Gastrocnemius medialis (tissue), 4 donors: Measurements from ENCODE around the gene CNPY3. TPM values are rescaled to one million over a fixed set of nuclear protein-coding genes. Genes with fewer than 3 reads are reported as not detected.
"Not testable (repeated sequence)": the region's sequence is repeated elsewhere in the genome, so short reads cannot be mapped to it uniquely, and the experiment has no call there.

Source experiments
- ATAC-seq, 2 donors: fragments of 150-250 bp; one replicate each; pipeline ENCODE4 v1.9.1; 2016
- DNase-seq, 2 donors: peaks; one replicate each; pipeline ENCODE4 v3.0.0-alpha.2; 2019
- H3K27ac ChIP-seq, 4 donors: fragments of 200-600 bp; sonication (generic); 1 replicate in 1 of 4; 2 replicates in 3 of 4; pipeline ENCODE4 v1.5.1; 2016 to 2018; ENCODE audit warnings: mild to moderate bottlenecking in 2 of 4, moderate library complexity in 1 of 4
- H3K27me3 ChIP-seq, 3 donors: fragments of 200-600 bp; sonication (generic) in 2 of 3; 1 replicate in 1 of 3; 2 replicates in 2 of 3; pipeline versions ENCODE4 v1.5.1 to v1.6.0; 2016 to 2019; ENCODE audit warnings: mild to moderate bottlenecking in 1 of 3, moderate library complexity in 1 of 3
- H3K36me3 ChIP-seq, 2 donors: fragments of 200-600 bp; sonication (generic) in 1 of 2; one replicate each; pipeline ENCODE4 v1.5.1; 2017 to 2018
- H3K4me1 ChIP-seq, 2 donors: fragments of 200-600 bp; sonication (generic) in 1 of 2; one replicate each; pipeline ENCODE4 v1.5.1; 2016 to 2017; ENCODE audit warnings: mild to moderate bottlenecking in 2 of 2
- H3K4me3 ChIP-seq, 4 donors: fragments of 200-600 bp; sonication (generic) in 3 of 4; 1 replicate in 1 of 4; 2 replicates in 3 of 4; pipeline ENCODE4 v1.5.1; 2016 to 2019; ENCODE audit warnings: mild to moderate bottlenecking in 2 of 4
- H3K9me3 ChIP-seq, 3 donors: fragments of 200-600 bp; sonication (generic) in 2 of 3; 1 replicate in 1 of 3; 2 replicates in 2 of 3; pipeline ENCODE4 v1.5.1; 2016 to 2019
- CTCF ChIP-seq, 5 experiments: fragments of 450-650 bp in 3 of 5; fragments of 200-600 bp in 2 of 5; sonication (generic) in 2 of 5; IDR thresholded peaks in 4 of 5; conservative IDR thresholded peaks in 1 of 5; 1 replicate in 4 of 5; 2 replicates in 1 of 5; pipeline ENCODE4 v1.5.1; 2016 to 2019; ENCODE audit warnings: antibody characterized with exemption in 5 of 5, mild to moderate bottlenecking in 3 of 5, moderate library complexity in 3 of 5
- POLR2A ChIP-seq, 2 donors: fragments of 450-650 bp; IDR thresholded peaks; one replicate each; pipeline ENCODE4 v1.6.1; 2017; ENCODE audit warnings: antibody characterized with exemption in 2 of 2, mild to moderate bottlenecking in 2 of 2, moderate library complexity in 2 of 2
- in situ Hi-C, 4 donors: fragments of 200-750 bp; cut with MboI; loops; one replicate each; pipeline versions ENCODE4 v1.15.0 to v1.8.0; 2017; ENCODE audit warnings: low sequenced_read_pairs in 4 of 4
- intact Hi-C: fragments of 100-400 bp; cut with DNase I; formaldehyde crosslinking; loops from one replicate; pipeline ENCODE4 v1.15.1; 2023; ENCODE audit warnings: low total_unique reads
- total RNA-seq, 4 donors: library from RNA; depleted of rRNA; stranded (reverse); fragments of >200 nt; gene quantifications; one replicate each; pipeline versions ENCODE4 v1.1.0 to v1.2.3, GENCODE V29; 2016

Gene CNPY3
- total RNA-seq, 4 donors from 2014 or later: 7.1 to 13.5 (median 9.3) TPM

DNA sequence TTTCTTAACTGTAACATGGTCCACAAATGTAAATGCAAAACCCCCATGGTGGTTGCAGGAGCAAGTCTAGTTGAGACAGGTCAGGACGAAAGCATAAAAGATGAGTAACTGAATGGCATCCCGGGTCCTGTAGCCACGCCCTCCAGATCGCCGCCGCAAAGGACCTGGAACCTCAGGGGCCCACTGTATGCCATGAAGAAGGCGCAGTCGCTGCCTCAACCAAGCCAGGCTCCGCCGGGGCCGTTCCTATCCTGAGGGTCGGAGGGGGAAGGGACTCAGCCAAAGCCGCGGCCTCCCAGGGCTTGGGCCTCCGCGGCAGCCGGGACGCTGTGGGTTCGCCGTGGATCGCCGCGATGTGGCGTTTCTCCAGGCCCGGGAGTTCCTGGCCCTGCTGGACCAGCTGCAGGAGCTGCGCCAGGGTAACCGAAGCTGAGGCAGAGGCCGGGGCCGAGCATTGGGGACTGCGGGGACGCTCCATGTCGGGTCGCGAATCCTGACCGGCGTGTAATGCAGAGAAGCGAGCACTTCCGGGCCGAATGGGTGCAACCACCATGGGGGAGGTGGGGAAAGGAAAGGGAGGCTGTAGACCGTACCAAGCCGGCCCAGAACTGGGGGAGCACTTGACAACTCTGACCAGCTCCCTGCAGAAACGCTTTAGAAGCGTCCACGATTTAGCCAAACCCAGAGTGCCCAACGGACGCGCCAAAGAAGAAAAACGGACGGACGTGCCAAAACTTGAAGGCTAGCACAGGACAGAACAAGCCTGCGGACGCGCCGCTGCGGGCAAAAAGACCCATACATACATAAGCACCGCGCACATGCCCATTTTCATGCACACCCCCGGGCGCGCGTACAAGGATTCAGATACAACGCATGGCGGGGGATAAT lies 38.7 kb upstream of the CNPY3 start:
- in situ Hi-C loops: no loop called here
- H3K9me3 ChIP-seq: no peaks in the 10 kb centered on the region
- H3K27me3 ChIP-seq: no peaks in the 10 kb centered on the region
- peak; percentile 51 to 70 for TF ChIP-seq POLR2A (IDR thresholded peaks at IDR 0.05)
- TF ChIP-seq CTCF (IDR thresholded peaks at IDR 0.05 in 4 of 5, conservative IDR thresholded peaks at IDR 0.05 in 1 of 5): no peak
- peaks cover 0 to 19% of the 10 kb centered on the region in 2 donors for H3K36me3 ChIP-seq
- peak overlapping the region; percentile 93 to 99 (median 96) for H3K4me3 ChIP-seq
- intact Hi-C loops: loop anchor here (1.0 kb wide), 2 partner anchors 11 to 144 kb away; partner anchors contain the start of genes RPL7L1 and TBCC
- DNase-seq (peak; percentile 90 to 94), ATAC-seq (peak; percentile 98)
- H3K4me1 ChIP-seq: peaks cover 13% of the 10 kb centered on the region in 2 donors
- H3K27ac ChIP-seq: peak overlapping the region; percentile 89 to 99 (median 98)

GRCh38 chr6:42891199-42891722 lies 38.0 kb upstream of the CNPY3 start:
- in situ Hi-C loops (no loop called here), intact Hi-C loops (no loop called here)
- TF ChIP-seq POLR2A (IDR thresholded peaks at IDR 0.05) (no peak), CTCF (IDR thresholded peaks at IDR 0.05 in 4 of 5, conservative IDR thresholded peaks at IDR 0.05 in 1 of 5) (no peak)
- ATAC-seq (no peak), DNase-seq (no peak)
- peaks cover 0 to 12% of the 10 kb centered on the region in 2 donors for H3K36me3 ChIP-seq
- H3K4me3 ChIP-seq: peak overlapping the region; percentile 93 to 99 (median 96)
- peak overlapping the region; percentile 89 to 99 (median 98) for H3K27ac ChIP-seq
- peaks cover 18% of the 10 kb centered on the region in 2 donors for H3K4me1 ChIP-seq
- H3K27me3 ChIP-seq: no peaks in the 10 kb centered on the region
- no peaks in the 10 kb centered on the region for H3K9me3 ChIP-seq

DNA sequence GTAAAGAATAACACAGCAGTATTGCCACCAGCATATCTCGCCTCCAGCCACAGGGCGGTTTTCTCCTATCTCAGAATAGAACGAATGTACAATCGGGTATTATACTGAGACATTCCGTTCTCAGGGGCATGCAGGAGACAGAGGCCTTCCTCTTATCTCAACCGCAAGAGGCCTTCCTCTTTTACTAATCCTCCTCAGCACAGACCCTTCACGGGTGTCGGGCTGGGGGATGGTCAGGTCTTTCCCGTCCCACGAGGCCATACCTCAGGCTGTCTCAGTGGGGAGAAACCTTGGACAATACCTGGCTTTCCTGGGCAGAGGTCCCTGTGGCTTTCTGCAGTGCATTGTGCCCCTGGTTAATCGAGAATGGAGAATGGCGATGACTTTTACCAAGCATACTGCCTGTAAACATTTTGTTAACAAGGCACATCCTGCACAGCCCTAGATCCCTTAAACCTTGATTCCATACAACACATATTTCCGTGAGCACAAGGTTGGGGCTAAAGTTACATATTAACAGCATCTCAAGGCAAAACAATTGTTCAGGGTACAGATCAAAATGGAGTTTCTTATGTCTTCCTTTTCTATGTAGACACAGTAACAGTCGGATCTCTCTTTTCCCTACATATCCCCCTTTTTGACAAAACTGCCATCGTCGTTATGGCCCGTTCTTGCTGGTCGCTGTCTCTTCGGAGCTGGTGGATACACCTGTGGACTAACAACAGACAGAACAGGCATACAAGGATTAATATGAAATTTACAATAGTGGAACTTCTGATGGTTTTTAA lies 35.0 kb upstream of the CNPY3 start:
- H3K36me3 ChIP-seq, H3K27me3 ChIP-seq, intact Hi-C loops, in situ Hi-C loops, ATAC-seq, H3K9me3 ChIP-seq, H3K4me3 ChIP-seq, H3K27ac ChIP-seq, DNase-seq: not testable (repeated sequence)
- H3K4me1 ChIP-seq: peaks cover 34 to 42% of the 10 kb centered on the region in 2 donors

DNA sequence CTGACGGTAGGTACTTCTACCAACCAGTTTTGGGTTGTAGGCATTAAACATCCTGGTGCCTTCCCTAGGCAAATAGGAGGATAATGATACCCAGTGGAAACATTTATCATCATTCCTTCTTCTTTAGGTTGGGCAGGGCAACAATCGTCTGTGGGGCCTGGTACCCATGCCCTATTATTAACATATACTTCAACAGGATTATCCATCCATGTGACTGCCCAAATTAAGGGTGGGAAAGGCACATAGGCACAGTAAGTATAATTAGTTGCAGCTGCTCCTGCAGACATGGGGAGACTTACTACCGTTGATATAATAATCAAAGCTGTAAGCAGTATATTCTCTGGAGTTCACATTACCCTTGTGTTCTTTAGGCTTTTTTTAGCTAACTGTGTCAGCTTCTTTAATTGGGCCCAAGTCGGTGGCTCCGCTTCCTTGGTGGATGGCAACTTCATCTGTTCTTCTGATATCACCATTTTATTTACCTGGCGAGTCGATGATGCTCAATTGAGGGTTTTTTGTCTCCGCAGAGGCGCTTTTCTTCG lies 33.0 kb upstream of the CNPY3 start:
- Histone ChIP-seq H3K4me3 (no peak overlapping the region), H3K27me3 (no peaks in the 10 kb centered on the region), H3K9me3 (no peaks in the 10 kb centered on the region), H3K4me1 (peaks cover 28 to 34% of the 10 kb centered on the region in 2 donors), H3K36me3 (no peaks in the 10 kb centered on the region), H3K27ac (peak overlapping the region; percentile 69 to 83 (median 74))
- intact Hi-C loops: loop anchor here (5.0 kb wide), 3 partner anchors 81 to 334 kb away; partner anchors contain the start of genes KLC4, MRPL2, PEX6 and UBR2
- TF ChIP-seq POLR2A (IDR thresholded peaks at IDR 0.05) (no peak), CTCF (IDR thresholded peaks at IDR 0.05 in 4 of 5, conservative IDR thresholded peaks at IDR 0.05 in 1 of 5) (no peak)
- in situ Hi-C loops: no loop called here
- DNase-seq (no peak), ATAC-seq (peak; percentile 75 to 89)
